BE2C (cell line): ENCODE data around the gene HS6ST1.

Source experiments
- DNase-seq: peaks from one replicate; pipeline ENCODE4 v3.0.0-alpha.2; 2020
- H3K27me3 ChIP-seq: fragments of 250-450 bp; sonication (Bioruptor Pico); 2 replicates; pipeline ENCODE4 v1.5.1; 2020; ENCODE audit warnings: mild to moderate bottlenecking
- H3K36me3 ChIP-seq: fragments of 250-450 bp; sonication (Bioruptor Pico); 2 replicates; pipeline ENCODE4 v1.5.1; 2020; ENCODE audit warnings: mild to moderate bottlenecking
- H3K4me1 ChIP-seq: fragments of 250-450 bp; sonication (Bioruptor Pico); 2 replicates; pipeline ENCODE4 v1.5.1; 2020
- H3K4me3 ChIP-seq: 2 replicates; pipeline ENCODE4 v1.5.1; 2011; ENCODE audit warnings: low read depth, low read length
- H3K9me3 ChIP-seq: fragments of 250-450 bp; sonication (Bioruptor Pico); 2 replicates; pipeline ENCODE4 v1.5.1; 2020
- CTCF ChIP-seq: IDR thresholded peaks from 2 replicates; pipeline ENCODE4 v1.5.1; 2012; ENCODE audit warnings: mild to moderate bottlenecking, low read depth, low read length

The HS6ST1 gene

GRCh38 chr2:128350736-128351135 is 32.1 kb upstream of the HS6ST1 start:
- Histone ChIP-seq H3K27me3 (no peaks in the 10 kb centered on the region), H3K36me3 (no peaks in the 10 kb centered on the region), H3K4me3 (no peak overlapping the region), H3K4me1 (no peaks in the 10 kb centered on the region; the same call in 1 of the 2 replicates), H3K9me3 (no peaks in the 10 kb centered on the region)
- TF ChIP-seq CTCF = no peak
- DNase-seq = no peak

- no peak for TF ChIP-seq CTCF
- Histone ChIP-seq H3K4me3 (no peak overlapping the region), H3K36me3 (no peaks in the 10 kb centered on the region), H3K4me1 (no peaks in the 10 kb centered on the region; the same call in 1 of the 2 replicates), H3K27me3 (no peaks in the 10 kb centered on the region), H3K9me3 (no peaks in the 10 kb centered on the region)
- DNase-seq = no peak
Measured at GRCh38 chr2:128348701-128349100, 30.0 kb upstream of the HS6ST1 start.

GRCh38 chr2:128347701-128348539 is 29.3 kb upstream of the HS6ST1 start:
- Histone ChIP-seq H3K9me3 (no peaks in the 10 kb centered on the region), H3K36me3 (no peaks in the 10 kb centered on the region), H3K4me1 (no peaks in the 10 kb centered on the region; the same call in 1 of the 2 replicates), H3K4me3 (no peak overlapping the region), H3K27me3 (no peaks in the 10 kb centered on the region)
- peak; percentile 23 for DNase-seq
- TF ChIP-seq CTCF = no peak

GRCh38 chr2:128347171-128347558 is 28.5 kb upstream of the HS6ST1 start:
- H3K36me3 ChIP-seq = no peaks in the 10 kb centered on the region
- no peaks in the 10 kb centered on the region; the same call in 1 of the 2 replicates for H3K4me1 ChIP-seq
- H3K27me3 ChIP-seq = no peaks in the 10 kb centered on the region
- H3K9me3 ChIP-seq = no peaks in the 10 kb centered on the region
- no peak overlapping the region for H3K4me3 ChIP-seq
- TF ChIP-seq CTCF = no peak
- no peak for DNase-seq

GRCh38 chr2:128346291-128347170 is 27.9 kb upstream of the HS6ST1 start:
- Histone ChIP-seq H3K9me3 (no peaks in the 10 kb centered on the region), H3K4me3 (no peak overlapping the region), H3K4me1 (no peaks in the 10 kb centered on the region; the same call in 1 of the 2 replicates), H3K27me3 (no peaks in the 10 kb centered on the region), H3K36me3 (no peaks in the 10 kb centered on the region)
- no peak for TF ChIP-seq CTCF
- DNase-seq = no peak
